Stimulated activated CD8-positive, alpha-beta memory T cell treated with anti-CD3 and anti-CD28 coated beads, Interleukin-12 subunit alpha, Interleukin-12 subunit beta, amount 100 ng/mL, for 1 hour (primary cell): ENCODE measurements around the gene C1QL1.
A peak's percentile ranks its signal among the peaks of the same experiment; 100 is the strongest.

Source experiments
- DNase-seq: peaks from one replicate; pipeline ENCODE4 v3.0.0-alpha.2; 2020; ENCODE audit warnings: low read depth

Gene C1QL1

DNA sequence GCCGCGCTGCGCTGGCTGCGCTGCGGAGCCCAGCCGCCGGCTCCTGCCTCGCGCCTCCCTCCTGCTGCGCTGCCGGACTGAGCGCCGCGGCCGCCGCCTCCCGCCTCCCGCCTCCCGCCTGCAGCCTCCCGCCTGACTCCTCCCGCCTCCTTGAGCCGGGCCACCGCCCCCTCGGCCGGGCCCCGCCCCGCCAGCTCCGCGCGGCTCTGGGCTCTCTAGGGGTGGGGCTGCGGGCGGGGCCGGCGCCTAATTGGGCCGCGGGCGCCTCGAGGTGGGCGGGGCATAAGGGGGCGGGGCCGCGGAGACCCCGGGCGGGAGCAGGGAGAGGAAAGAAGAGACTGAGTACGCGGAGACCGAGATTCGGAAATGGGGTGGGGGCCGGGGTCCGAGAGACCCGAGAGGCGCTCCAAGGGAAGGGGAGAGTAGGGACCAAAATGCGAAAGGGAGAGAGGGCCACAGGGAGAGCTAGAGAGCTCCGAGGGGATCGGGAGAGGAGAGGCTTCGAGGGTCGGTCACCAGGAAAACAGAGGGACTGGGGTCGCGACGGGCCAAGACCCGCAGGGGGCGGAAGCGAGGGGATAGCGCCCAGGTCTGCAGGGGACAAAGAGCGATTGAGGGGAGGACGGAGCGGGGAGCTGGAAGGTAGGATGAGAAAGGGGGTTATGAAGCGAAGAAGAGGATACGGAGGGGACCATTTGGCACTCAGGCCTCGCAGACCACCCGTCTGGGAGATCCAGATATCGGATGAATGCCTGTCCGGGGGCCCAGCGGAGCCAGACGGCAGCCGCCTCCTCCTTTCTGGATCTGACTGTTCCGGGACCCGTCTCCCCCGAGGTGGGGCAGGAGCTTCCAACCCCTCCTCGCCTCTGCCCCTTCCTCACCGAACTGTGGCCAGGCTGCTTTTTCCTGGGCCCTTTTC is at the start of gene C1QL1:
Gene C1QL1 (minus strand): TSS at position 79 of the 919 bp plus-strand sequence. CDS start 255 bp downstream, outside the sequence.
- DNase-seq, result peak; percentile 74

DNA sequence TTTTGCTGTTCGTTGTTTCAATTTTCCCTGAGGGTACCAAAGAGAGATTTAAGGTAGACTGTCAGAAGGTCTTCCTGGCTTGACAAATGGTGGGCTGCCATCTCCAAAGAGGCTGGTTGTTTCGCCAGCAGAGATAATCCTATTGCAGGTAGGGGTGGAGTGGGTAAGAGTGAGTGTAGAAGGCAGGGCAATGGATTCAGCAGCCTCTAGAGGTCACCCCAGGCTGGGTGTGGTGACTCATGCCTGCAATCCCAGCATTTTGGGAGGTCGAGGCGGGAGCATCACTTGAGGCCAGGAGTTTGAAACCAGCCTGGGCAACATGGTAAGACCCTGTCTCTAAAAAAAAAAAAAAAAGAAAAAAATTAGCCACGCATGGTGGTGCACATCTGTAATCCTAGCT is 48.7 kb upstream of the C1QL1 start:
- no peak for DNase-seq

DNA sequence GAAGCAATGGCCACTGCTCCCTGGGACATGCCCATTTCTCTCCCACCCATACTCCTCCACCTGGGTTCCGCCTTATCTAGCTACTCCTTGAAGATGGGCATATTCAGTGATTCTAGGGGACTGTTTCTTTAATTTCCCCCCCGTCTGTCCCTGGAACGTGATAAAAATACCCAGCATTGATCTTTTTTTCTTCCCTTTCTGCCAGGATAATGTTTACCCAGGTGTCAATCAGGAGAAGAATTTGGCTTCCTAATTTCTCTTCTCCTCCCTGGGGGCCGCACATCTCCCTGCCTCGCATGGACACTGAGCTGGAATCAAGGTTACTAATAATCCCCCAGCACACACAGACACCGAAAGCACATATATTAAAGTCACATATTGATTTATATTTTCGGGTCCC is 48.1 kb upstream of the C1QL1 start:
- no peak for DNase-seq

DNA sequence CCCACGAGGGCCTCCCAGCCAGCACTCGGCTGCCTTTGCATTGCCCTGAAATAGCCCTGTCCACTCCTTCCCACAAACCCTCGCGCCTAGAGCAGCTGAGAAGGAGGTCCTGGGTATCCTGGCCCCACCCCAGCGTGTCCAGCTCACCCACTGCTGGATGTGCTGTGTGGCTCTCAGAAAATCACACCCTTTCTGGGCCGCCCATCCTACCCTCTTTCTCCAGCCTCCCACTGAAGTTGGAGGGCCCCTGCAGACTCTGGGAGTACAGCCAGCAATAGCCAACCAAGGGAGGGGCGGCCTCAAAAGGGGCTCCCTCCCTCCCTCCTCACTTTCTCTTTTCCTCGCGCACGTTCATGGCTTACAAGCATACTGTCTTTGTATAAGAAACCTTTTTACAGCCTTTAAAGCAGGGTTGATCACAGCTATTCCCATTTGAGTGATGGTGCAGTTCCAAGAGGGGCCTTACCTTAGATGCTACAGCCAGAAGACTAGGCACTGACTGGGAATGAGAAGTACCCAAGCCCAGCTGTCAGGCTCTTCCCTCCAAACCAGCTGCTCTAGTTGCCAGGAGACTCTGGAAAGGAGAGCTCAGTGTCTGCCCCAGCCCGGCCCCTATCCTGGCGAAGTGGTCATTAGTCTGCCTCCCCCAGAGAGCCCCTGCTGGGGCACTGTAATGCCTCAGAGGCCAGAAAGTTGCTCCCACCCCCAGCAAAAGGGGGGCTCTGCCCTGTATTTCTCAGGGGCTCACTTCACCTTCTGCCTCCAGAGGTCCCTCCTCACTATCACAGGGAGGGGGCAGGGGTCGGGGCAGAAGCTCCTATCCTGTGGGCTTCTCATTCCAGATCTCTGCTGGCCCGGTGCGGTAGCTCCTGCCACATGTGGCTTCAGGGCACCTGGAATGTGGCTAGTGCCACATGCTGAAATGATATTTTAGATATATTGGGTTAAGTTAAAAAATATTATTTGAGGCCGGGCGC is 45.2 kb upstream of the C1QL1 start:
- no peak for DNase-seq

DNA sequence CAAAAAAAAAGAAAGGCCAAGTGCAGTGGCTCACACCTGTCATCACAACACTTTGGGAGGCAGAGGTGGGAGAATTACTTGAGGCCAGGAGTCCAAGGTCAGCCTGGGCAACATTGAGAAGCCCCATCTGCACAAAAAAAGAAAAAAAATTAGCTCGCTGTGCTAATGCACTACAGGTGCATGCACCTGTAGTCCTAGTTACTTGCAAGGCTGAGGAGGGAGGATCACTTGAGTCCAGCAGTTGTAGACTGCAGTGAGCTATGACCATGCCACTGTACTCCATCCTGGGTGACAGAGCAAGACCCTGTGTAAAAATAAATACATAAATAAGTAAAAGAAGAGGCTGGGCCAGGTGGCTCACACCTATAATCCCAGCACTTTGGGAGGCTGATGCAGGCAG is 43.7 kb upstream of the C1QL1 start:
- no peak for DNase-seq

DNA sequence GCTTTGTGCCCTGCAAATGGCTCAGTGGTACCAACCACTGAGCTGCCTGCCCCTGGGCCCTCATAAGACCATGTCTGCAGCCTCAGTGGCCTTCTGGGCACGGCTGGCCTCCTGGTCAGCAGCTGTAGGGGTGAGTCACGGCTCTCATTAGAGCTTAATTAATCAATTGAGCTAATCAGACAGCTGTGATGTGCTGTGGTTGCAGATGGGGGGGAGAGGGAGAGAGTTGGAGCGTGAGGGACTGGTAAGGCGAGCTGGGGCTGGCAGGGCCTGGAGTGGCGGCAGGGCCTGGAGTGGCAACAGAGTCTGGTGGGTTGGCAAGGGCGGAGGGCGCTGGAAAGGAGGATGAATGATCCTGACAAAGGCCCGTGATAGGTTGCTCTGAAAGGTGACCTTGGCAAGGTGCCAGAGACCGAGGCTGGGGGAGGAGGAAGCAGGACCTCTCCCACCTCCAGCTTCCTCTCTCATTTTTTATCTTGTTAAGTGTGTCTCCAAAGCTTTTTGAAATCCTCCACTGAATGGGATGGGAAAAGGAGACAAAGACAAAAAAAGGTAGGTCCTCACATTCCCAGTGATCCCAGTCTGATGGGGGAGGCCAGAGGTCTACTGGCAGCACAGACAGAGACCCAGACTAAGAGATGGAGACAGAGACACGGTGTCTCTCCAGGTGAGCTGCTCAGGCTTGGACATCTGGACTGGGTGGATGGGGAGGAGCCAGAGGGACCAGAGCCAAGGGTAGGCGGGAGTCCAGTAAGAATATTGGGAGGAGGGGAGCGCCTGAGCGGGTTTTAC is 41.8 kb upstream of the C1QL1 start:
- no peak for DNase-seq

DNA sequence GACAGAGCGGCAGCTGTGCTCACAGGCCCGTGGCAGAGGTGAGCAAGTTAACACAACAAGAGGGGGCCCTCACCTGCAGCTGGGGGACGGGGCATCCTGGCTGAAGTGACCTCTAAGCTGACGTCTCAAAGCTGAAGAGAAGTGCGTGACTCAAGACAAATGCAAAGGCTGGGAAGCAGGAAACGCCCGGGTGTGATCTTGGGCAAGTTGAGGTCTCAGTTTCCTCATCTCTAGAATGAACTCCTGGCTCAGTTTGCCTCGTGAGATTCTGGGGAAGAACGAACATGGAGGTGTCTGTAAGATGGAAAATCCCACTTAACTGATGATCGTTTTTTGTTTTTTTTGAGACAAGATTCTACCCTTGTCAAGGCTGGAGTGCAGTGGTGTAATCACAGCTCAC is 40.1 kb upstream of the C1QL1 start:
- no peak for DNase-seq

DNA sequence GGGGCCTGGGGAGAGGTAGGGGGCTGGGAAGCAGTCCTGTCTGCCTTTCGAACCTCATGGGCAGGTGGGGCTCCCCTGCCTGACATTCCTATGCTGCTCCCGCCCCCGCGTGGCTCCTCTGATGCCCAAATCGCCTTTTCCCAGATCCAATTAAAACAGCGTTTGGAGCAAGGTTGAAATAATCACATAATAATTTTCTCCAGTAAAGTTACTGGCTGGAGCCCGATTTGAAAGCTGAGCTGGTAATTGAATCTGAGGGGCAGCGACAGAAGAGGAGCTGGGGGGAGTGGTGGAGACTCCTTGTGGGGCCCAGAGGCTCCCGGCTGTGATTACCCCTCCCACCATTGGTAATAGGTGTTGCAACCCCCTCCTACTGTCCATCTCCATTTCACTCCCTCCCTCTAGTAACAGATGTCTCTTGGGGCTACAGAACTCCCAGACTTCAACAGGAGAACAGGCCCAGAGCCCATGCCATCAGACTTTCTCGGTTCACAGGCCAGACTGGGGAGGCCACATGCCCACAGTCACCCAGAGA is 38.9 kb upstream of the C1QL1 start:
- DNase-seq, result no peak

DNA sequence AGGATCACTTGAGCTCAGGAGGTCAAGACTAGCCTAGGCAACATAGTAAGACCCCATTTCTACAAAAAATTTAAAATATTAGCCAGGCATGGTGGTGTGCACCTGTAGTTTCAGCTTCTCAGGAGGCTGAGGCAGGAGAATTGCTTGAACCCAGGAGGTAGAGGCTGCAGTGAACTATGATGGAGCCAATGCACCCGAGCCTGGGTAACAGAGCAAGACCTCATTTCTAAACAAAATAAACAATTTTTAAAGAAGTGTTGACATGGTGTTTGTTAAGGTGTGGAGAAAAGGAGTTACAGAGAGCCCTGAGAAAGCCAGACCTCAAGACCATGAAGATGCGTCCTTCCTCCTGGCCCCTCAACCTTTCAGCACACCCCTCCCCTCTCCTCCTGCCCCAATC is 37.6 kb upstream of the C1QL1 start:
- no peak for DNase-seq

DNA sequence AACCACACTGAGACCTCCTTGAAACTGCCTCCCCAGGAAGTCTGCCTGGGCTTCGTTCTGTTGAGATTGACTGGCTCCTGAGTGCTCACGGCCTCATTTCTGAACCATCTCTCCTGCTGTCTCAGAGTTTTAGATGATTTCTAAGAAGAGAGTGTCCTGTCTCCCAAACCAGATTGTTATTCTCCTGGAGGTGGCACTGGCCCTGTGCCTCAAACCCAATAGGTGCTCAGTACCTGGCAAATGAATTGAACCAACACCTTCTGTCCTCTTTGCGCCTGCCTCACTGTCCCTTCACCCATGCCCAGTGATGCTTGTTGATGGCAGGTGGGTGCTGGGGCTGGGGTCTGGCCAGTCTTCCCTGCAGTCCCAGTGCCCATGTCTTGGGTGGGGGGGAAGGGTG is 36.3 kb upstream of the C1QL1 start:
- DNase-seq, result no peak

DNA sequence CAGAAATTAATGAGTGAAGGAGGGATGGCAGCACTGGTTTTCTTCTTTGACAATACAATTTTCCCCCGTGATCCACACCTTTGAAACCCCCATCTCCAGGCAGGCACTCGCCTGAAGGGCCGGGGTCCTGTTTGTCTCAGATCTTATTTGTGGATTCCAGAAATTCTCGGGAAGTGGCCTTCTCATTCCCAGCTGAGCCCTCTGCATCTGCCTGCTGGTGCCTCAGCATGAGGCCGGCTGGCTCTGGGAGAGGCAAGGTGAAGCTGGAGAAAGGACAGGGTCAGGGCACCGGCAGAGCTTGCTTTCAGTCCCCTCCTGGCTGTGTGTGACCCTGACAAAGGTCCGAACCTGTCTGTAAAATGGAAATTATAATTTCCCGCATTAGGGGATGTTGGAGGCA is 35.8 kb upstream of the C1QL1 start:
- DNase-seq, result no peak

DNA sequence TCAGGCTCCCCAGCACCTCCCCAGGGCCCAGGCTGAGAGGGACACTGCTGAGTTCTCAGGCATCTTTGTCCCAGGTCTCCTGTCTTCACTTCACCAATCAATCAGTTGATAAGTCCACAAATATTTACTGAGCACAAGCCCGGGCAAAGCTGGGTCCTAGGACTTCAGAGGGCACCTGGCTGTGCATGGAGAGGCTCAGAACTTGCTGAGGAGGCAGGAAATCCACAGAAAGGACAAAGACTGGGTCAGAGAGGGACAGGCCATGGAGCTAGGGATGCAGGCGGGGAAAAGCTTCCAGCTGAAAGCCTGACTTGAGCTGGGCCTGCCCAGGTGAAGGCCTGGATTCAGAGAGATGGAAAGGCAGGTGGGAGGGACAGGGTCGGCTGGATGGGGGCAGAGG is 33.2 kb upstream of the C1QL1 start:
- DNase-seq, result no peak

DNA sequence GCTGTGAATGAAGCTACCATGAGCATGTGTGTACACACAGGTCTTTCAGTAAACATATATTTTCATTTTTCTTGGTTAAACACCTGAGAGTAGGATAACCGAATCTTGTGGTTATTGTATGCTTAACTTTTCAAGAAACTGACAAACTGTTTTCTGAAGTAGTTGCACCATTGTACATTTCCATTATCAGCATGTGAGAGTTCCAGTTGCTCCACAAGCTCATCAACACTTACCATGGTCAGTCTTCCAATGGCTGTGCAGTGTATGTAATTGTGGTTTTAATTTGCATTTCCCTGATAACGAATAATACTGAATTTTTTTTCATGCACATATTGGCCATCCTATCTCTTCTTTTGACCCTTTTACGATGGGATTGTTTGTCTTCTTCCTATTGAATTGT is 31.3 kb upstream of the C1QL1 start:
- no peak for DNase-seq

DNA sequence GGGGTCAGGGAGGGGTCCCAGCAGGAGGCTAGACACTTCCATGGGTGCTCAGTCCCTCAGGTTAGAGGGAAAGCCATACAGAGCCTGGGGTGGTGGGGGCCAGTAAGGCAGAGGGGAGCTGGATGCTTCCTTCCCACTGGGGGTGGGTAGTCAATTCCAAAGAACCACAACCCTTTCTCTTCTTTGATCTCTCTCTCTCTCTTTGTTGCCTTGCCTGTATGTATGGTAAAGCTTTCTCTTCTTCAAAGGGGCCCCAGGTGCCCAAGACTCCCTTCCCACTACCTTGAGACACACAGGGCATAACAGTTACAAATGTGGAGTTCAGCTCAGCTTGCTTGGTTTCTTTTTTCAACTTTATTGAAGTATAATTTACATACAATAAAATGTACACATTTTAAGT is 30.5 kb upstream of the C1QL1 start:
- DNase-seq, result no peak

DNA sequence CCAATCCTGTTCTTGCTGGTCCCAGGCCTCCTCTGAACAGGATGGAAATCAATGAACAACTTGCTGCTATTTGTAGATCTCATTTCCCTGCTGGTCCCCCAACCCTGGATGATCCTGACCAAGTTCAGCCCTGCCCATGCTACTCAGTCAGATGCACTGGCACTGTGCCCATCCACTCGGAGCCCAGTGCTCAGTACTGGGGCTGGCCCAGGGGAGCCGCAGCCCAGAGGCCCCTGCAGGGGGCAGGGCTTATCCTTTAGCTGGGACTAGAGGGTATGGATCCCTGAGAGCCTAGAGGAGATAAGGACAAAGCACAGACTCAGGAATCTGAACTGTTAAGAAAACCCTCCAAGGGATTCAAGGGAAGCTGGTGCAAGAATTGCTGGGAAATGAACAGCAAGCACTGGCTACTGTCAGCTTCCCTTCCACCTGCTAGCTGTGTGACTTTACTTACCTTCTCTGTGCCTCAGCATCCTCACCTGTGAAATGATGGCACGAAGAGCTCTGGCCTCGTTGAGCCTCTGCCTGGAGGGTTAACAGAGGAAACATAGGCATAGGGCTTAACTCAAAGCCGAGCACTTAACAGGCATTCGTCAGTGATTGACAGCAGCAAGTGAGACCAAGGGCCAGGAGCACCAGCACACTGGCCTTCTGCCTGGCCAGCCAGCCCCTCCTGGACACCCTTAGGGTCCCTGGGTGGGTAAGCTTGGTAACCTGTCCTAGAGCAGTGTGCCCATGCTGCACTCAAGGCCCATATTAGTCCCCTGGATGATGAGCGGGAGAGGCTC is 29.8 kb upstream of the C1QL1 start:
- no peak for DNase-seq

DNA sequence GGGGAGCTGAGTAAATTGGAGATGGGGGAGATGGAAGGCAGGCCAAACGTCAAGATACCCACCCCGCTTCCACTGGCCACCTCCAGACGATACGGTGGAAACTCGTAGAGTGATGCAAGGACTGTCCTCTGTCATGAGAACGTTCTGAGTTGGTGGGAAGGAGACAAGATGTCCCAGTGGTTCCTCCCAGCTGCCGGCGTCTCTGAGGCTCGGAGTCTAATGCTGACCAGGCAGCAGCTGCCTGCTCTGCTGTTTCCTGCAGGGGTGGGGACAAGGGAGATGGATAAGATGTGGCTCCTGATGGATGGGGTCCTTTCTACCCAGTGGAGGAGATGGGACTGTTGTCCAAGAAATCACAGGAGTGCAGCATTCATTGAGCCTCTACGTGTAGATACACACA is 28.2 kb upstream of the C1QL1 start:
- no peak for DNase-seq

DNA sequence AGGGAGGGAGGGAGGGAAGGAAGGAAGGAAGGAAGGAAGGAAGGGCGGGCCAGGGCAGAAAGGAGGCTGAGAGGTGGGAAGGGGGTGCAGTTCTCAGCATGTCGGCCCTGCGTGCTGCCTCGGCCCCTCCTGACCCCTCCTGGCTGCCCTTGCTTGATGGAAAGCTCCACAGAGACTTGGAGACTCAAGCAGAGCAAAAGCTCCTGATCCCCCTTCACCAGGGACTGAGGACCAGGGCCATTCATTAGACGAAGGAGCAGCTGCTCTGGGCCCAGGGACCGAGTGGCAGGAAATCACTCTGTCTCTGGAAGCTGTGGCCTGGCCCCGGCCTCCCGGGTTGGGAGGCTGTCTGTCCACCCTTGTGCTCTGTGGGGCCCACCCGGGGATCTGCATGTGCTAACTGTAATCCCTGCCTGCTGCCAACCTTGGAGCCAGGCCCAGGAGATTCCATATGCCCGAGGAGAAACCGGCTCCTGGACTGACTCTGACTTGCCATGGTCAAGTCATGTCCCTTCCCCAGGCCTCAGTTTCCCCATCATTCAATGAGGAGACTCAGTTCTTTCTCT is 27.4 kb upstream of the C1QL1 start:
- no peak for DNase-seq

DNA sequence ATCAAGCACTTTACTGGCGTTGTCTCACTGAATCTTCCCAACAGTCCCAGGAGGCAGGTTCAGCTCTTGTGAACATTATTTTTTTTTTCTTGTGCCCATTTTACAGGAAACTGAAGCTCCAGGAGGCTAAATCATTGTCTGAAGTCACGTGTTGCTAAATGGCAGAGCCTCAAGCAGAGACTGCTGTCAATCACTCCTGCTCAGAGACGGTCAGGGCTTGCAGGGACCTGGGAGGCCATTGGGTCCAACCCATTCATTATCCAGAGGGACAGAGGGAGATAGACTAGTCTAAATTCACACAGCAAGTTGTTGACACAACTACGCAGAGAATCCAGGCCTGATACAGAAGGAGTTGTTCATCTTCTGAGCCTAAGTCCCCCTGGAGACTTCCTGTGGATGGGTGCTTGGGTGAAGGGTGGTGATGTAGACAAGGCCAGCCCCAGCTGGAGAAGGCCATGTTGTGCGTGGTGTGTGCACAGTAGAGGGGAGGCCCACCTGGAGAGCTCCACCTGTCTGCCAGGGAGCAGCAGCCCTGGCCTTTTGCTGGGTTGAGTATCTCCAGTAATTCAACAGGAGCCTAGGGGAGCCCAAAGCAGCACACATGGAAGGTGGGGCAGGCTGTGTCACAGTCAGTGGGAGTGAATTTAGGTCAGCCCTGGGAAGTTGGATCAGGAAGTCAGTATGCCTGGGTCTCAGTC is 24.3 kb upstream of the C1QL1 start:
- DNase-seq, result no peak

DNA sequence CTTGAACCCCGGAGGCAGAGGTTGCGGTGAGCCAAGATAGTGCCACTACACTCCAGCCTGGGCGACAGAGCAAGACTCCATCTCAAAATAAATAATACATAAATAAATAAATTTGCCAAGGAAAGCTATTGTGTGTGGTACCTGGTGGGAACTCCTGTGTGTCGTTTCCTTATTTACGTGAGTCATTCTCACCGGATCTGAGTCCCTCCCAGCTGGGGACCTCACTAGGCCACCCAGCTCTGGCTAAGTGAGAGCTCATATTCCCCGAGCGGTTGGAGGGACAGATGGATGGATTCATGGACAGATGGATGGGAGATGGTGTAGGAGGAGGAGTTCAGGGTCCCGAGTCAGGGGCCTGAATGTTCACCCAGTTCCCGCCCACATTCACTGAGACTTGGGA is 22.9 kb upstream of the C1QL1 start:
- DNase-seq, result no peak

DNA sequence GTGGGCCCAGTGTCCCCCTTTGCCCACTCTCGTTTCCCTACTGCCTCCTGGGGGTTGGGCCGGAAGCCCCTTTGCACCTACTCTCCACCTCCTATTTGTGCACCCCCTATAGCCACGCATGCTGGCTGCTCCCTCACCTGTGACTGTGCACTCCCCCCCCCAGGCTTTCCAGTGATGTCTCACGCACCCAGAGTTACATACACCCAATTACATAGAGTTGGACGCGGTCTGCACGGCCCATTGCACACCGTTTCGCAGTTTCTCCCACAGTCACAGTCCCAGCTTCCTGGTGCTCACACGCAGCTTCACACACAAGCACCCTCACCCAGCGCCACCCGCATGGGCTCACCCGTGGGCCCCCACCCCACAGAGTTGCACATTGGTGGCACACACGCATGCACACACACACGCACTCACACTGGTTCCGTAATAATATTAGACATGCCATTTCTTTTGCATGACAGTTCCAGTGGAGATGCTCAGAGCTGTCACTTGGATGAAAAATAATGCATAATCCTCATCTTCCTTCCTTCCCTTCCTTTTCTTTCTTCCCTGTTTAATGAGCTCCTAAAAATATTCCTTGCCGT is 21.5 kb upstream of the C1QL1 start:
- no peak for DNase-seq
